HG02973 (cell line): ENCODE data around the gene THY1.
A peak's percentile ranks its signal among the peaks of the same experiment; 100 is the strongest.
"Not testable (repeated sequence)": the region's sequence is repeated elsewhere in the genome, so short reads cannot be mapped to it uniquely, and the experiment has no call there.

ENCODE experiments used
- ATAC-seq: cut with Tn5 transposase; IDR thresholded peaks from one replicate; pipeline ENCODE4 v1.9.1; 2021; ENCODE audit warnings: moderate library complexity; ENCODE audit not compliant: unreplicated experiment

THY1 gene

GRCh38 chr11:119389611-119390254 lies 33.2 kb downstream of the THY1 start:
- ATAC-seq = no peak

- ATAC-seq = no peak
Measured at GRCh38 chr11:119388103-119388502, 34.9 kb downstream of the THY1 start.

DNA sequence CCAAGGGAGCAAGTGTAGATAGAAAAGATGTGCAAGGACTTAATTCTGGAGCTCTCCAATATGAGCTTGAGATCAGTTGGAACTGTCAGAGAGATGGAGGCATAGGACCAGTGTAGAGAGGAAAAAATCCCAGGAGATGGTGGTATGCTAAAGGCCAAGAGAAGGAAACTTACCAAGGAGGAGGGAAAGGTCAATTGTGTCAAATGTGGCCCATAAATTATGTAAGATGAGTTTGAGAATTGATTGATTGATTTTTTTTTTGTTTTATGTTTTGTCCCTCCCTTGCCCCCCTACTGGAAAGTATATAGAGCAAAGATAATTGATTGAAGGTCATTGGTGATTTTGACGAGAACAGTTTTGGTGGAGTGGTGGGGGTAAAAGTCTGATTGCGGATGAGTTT lies 38.6 kb downstream of the THY1 start:
- ATAC-seq = no peak

GRCh38 chr11:119382513-119382912 lies 40.5 kb downstream of the THY1 start:
- ATAC-seq = not testable (repeated sequence)

GRCh38 chr11:119382101-119382500 lies 40.9 kb downstream of the THY1 start:
- no peak for ATAC-seq

GRCh38 chr11:119381181-119381988 lies 41.6 kb downstream of the THY1 start, which contains the start of gene USP2:
TSS of gene USP2 (minus strand) at chr11:119381690. CDS start at chr11:119373480, 8,210 bp downstream.
- peak; percentile 97 for ATAC-seq

GRCh38 chr11:119380827-119381180 lies 42.2 kb downstream of the THY1 start:
- ATAC-seq = no peak

DNA sequence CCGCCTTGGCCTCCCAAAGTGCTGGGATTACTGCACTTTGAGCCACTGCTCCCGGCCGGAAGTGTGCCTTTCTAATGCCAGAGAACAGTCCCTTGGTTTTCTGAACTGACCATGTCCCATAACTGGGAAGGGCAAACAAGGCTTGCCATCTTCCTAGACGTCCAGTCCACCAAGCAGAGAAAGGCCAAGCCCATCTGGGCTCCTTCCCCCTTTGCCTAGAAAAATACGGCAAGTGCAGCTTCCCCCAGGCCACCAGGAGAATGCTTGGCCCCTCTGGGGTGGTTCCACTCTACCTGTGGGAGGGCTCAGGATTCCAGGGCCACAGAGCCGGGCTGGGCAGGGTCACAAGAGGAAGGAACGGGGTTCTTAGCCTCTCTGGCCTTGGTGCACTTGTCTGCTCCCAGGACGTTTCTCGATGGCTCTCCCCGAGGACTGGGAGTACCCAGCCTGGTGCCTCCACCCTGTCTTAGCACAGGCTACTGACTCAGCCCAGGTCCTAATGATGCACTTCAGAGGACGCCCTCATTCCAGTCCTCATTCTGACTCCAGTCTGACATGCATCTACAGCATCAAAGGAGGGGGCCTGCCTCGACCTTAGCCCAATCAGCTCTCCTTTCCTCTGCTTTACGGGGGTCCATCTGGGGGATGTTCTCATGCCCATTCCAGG lies 42.7 kb downstream of the THY1 start:
- no peak for ATAC-seq

DNA sequence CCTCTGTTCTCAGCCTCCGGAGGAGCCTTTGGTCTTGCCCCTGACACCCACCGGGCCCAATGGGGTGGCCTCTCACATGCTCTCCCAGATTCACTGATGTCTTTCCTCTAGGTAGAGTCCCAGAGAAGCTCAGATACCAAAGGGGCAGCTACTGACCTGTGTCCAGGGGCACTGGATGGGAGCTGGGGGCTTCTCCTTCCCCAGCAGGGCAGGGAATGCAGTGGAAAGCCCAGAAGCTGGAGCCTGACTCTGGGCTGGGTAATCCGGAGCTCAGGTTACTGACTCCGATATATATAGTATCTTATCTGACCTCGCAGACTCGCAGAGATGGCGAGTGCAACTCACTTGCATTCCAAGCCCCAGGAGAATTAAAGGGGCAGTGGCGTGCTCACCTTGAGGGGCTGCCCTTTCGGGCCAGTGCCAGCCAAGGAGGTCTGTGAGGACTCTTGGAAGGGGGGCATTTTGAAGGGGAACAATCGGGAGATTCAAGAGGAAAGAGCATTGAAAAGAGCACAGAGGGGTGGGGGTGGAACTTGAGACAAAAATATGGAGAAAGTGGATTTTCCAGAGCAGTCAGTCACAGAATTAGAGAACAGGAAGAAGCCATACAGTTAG lies 44.0 kb downstream of the THY1 start:
- no peak for ATAC-seq

DNA sequence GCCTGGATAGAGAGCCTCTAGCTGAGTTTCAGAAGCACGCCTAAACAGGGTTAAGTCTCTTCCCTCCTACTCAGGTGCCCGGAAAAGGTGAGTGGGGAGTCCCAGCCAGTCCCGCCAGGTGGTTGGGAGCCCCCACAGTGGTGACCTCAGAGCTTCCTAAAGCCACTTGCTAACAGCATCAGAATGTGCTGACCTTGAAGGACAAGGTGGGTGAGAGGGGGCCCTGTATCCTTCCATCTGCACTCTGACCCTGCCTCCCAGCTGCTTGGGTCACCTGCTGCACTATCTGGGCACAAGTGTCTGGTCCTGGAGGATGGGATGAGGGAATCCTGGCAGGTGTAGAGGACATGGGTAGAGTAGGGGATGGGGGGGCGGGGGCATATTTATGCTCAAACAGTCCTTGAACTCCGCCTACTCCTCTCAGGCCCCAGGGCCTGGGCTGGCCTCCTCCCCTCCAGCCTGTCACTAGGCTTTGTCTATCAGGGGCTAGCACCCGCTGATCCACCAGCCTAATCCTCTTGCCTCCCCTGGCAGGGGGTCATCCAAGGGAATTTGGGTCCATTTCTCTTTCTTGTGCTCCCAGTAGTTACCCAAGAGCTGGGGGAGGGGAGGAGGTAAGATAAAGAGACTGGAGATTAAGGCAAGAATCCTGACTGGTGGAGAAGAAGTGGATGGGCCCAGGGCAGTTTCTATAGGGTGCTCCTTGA lies 44.9 kb downstream of the THY1 start:
- no peak for ATAC-seq

DNA sequence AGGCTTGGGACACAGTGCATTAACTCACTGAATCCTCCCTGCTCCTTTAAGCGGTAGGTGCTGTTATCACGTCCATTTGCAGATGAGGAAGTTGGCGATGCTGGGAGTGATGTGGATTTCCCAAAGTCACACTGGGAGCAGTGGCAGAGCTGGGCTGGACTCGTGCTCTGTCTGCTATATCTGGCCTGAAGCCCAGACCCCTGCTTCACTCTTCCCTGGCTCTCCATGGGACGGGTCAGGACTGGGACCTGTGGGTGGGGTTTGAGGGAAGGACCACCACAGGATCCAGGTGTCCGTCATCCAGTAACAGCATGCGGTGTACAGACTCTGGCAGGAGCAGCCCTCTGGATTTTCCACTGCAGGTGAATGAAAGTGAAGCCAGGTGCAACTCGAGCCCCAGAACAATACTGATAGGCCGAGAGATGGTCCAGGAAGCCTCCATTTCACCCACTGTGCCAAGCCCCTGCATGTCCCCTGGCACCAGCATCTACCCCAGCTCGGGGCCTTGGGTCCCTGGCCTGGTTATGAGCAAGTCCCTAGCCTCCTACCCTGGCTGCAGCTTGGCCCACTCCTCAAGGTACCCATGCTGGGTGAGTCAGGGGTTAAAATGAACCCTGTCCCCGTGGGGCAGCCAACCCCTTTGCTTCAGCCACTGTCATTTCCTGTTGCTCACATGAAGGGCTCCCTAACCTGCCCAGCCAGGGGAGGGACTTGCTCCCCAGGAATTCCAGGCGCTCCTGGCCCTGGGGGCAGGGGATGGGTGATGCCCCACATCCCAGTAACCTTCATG lies 45.7 kb downstream of the THY1 start:
- no peak for ATAC-seq

DNA sequence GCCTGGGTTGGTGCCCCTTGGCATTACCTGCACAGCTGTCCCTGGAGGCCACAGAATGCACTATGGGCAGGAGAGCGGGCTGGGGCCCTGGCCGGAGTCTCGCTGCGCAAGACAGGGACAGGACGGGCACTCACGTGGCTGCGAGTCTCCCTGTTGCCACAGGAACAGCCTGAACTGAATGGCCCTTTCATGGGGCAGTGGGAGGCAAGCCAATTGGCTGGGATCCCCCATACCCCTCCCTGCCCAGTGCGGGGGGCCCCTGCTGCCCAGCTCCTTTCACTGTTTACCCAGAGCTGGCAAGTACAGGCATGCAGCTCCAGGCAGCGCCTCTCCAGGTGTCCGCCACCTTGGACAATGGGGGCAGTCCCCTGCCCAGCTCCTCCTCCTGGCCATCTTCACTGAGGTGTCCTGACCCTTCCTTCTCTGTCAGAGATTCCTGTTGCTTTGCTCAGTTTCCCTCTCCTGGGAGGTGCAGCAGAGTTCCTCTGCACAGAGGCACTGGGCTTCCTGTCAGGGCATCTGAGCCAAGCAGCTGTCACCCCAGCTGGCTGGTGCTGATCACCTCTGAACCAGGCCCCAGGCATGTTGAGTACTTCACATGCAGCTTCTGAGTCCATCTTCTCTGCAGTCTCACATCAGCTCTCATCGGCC lies 46.6 kb downstream of the THY1 start:
- no peak for ATAC-seq

DNA sequence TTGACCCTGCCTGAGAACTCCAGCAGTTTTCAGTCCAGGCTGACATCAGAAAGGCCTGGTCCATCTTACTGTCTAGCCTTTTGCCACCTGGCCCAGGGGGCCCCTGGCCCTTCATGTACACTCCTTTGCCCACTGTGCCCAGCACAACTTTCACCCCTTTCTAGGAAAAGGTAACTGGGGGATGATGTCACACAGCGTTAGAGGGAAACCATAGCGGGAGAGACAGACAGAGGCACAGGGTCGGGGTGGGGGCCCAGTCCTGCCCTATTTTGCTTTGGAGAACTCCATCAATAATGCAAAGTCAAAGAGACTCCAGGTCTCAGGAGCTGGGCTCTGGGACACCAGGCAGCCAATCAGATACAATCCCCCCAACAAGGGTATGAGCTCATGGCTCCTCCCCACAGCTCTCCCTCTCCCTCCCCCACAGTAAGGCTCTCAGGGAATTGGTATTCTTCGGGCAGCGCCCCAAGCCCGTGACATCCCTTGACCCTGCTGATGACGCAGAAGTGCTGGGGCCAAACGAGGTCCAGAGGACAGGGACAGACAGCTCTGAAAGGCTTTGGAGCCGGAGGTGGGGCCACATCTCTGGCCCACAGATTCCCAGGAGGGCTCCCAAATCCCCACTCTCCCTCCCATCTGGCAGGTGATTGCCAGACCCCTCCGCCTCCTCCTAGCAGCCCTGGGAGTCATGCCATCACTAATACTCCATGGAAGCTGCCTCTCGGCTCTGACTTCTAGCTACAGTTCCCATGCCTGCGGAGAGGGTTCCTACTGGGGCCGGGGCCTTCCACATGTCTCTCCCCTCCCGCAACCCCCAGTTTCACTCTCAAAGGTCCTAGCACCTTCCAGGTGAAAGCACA lies 47.4 kb downstream of the THY1 start:
- ATAC-seq = no peak

DNA sequence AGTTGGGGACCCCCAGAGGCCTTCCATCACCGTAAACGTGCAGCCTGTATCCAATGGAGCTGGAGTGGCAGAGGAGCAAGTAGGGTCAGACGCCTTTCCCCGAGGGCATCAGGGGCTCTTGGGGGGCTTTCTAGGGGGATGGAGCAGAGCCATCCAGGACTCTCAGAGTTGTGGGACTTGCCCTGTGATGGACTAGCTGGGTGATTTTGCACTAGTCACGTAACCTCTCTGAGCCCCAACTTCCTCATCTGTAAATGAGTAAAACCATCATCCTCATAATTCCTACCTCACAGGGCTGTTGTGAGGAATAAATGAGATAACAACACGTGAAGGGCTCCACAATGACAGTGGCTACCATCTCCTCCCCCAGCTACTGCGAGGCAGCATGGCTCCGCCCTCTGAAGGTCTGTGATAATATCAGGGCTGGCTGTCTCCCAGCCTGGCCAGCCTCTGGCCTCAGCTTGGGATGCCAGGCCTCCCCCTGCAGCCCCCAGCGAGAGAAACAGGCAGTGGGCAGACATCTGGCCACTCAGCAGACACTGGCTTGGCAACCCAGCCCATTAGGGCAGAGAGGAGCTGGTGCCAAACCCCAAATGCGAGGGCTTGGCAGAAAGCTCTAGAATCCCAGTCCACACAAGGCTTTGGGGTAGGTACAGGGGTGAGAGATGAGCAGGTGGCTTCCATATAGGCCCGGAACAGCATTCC lies 48.2 kb downstream of the THY1 start:
- ATAC-seq = no peak

GRCh38 chr11:119373921-119374631 lies 48.9 kb downstream of the THY1 start:
- no peak for ATAC-seq

GRCh38 chr11:119373059-119373920 lies 49.7 kb downstream of the THY1 start:
- no peak for ATAC-seq
